ENCODE results near the gene XPA. TPM values are rescaled to one million over a fixed set of nuclear protein-coding genes. Genes with fewer than 3 reads are reported as not detected.
"Not testable (repeated sequence)": the region's sequence is repeated elsewhere in the genome, so short reads cannot be mapped to it uniquely, and the experiment has no call there.

Gene XPA
- total RNA-seq, 2 donors from 2014 or later: 15.1 to 18.8 TPM

- intact Hi-C loops (cut with DNase I): no loop called here
- DNase-seq (ENCODE audit: low spot score): no peak
Measured at GRCh38 chr9:97705354-97705950, 8.3 kb upstream of the XPA start.

GRCh38 chr9:97704851-97705250 lies 7.7 kb upstream of the XPA start:
- intact Hi-C loops (cut with DNase I): no loop called here
- DNase-seq (ENCODE audit: low spot score): no peak

GRCh38 chr9:97704345-97704677 lies 7.2 kb upstream of the XPA start:
- intact Hi-C loops (cut with DNase I): no loop called here
- no peak for DNase-seq (ENCODE audit: low spot score)

GRCh38 chr9:97703437-97704344 lies 6.6 kb upstream of the XPA start:
- no peak for DNase-seq (ENCODE audit: low spot score)
- intact Hi-C loops (cut with DNase I): no loop called here

- intact Hi-C loops (cut with DNase I); DNase-seq (ENCODE audit: low spot score): not testable (repeated sequence)
Measured at GRCh38 chr9:97699824-97700223, 2.7 kb upstream of the XPA start.

GRCh38 chr9:97699281-97699680 lies 2.1 kb upstream of the XPA start:
- intact Hi-C loops (cut with DNase I); DNase-seq (ENCODE audit: low spot score): not testable (repeated sequence)

GRCh38 chr9:97698865-97699264 lies 1.7 kb upstream of the XPA start:
- intact Hi-C loops (cut with DNase I): no loop called here
- DNase-seq (ENCODE audit: low spot score): peak; percentile 81

- DNase-seq (ENCODE audit: low spot score): no peak
- intact Hi-C loops (cut with DNase I): no loop called here
Measured at GRCh38 chr9:97697837-97698236, 697 bp upstream of the XPA start.

GRCh38 chr9:97695995-97696802 lies 941 bp downstream of the XPA start:
- intact Hi-C loops (cut with DNase I): no loop called here
- no peak for DNase-seq (ENCODE audit: low spot score)

- intact Hi-C loops (cut with DNase I): no loop called here
- no peak for DNase-seq (ENCODE audit: low spot score)
Measured at GRCh38 chr9:97695390-97695789, 1.8 kb downstream of the XPA start.

GRCh38 chr9:97694769-97695168 lies 2.4 kb downstream of the XPA start:
- DNase-seq (ENCODE audit: low spot score): no peak
- intact Hi-C loops (cut with DNase I): no loop called here

- intact Hi-C loops (cut with DNase I): no loop called here
- no peak for DNase-seq (ENCODE audit: low spot score)
Measured at GRCh38 chr9:97689401-97690180, 7.5 kb downstream of the XPA start.

GRCh38 chr9:97688654-97689053 lies 8.5 kb downstream of the XPA start:
- intact Hi-C loops (cut with DNase I): no loop called here
- no peak for DNase-seq (ENCODE audit: low spot score)

GRCh38 chr9:97682242-97682641 lies 14.9 kb downstream of the XPA start:
- no peak for DNase-seq (ENCODE audit: low spot score)
- intact Hi-C loops (cut with DNase I): no loop called here

GRCh38 chr9:97675655-97676054 lies 21.5 kb downstream of the XPA start:
- intact Hi-C loops (cut with DNase I): no loop called here
- DNase-seq (ENCODE audit: low spot score): no peak

- DNase-seq (ENCODE audit: low spot score): no peak
- intact Hi-C loops (cut with DNase I): no loop called here
Measured at GRCh38 chr9:97673922-97674321, 23.2 kb downstream of the XPA start.

GRCh38 chr9:97672403-97672802 lies 24.7 kb downstream of the XPA start:
- intact Hi-C loops (cut with DNase I): no loop called here
- DNase-seq (ENCODE audit: low spot score): no peak

- intact Hi-C loops (cut with DNase I): no loop called here
- DNase-seq (ENCODE audit: low spot score): no peak
Measured at GRCh38 chr9:97670586-97670985, 26.6 kb downstream of the XPA start.

GRCh38 chr9:97668485-97668884 lies 28.7 kb downstream of the XPA start:
- no peak for DNase-seq (ENCODE audit: low spot score)
- intact Hi-C loops (cut with DNase I): no loop called here

Measured in posterior vena cava (tissue), 2 donors.